H1 (cell line): Measurements from ENCODE around the gene BPI. TPM values are rescaled to one million over a fixed set of nuclear protein-coding genes. Genes with fewer than 3 reads are reported as not detected.

ENCODE experiments used
- CTCF ChIA-PET: fragments of 300-600 bp; sonication (Branson Sonifier 250); formaldehyde crosslinking; loops from one replicate; lab custom pipeline; 2021; ENCODE audit not compliant: partially characterized antibody; lab: Charles Lee
- POLR2A ChIA-PET: fragments of 300-600 bp; sonication (Branson Sonifier 250); formaldehyde crosslinking; loops from one replicate; lab custom pipeline; 2021; ENCODE audit warnings: inconsistent platforms; ENCODE audit not compliant: partially characterized antibody; lab: Charles Lee
- DNase-seq, 2 experiments: peaks; one replicate each; pipeline versions ENCODE4 v3.0.0 to v3.0.0-alpha.2; 2010 to 2022; ENCODE audit warnings: low spot score in 2 of 2, low read depth in 1 of 2, mixed read lengths in 1 of 2
- FAIRE-seq: peaks from 2 replicates; lab custom pipeline; 2011; peaks lifted over from hg19 to GRCh38; lab: Jason Lieb, UNC
- H2AFZ ChIP-seq: 2 replicates; pipeline ENCODE4 v1.8.1; 2012; ENCODE audit warnings: low read length, inconsistent platforms
- H2AK5ac ChIP-seq: 2 replicates; pipeline ENCODE4 v1.6.1; 2013; ENCODE audit warnings: low read depth, low read length
- H2BK120ac ChIP-seq: replicated peaks from 2 replicates; pipeline ENCODE3; 2013; ENCODE audit warnings: low read depth, low read length, inconsistent platforms
- H2BK12ac ChIP-seq: 2 replicates; pipeline ENCODE4 v1.6.1; 2013; ENCODE audit warnings: low read depth, low read length
- H2BK15ac ChIP-seq: 2 replicates; pipeline ENCODE4 v1.6.1; 2013; ENCODE audit warnings: low read length
- H2BK20ac ChIP-seq: 2 replicates; pipeline ENCODE4 v1.6.1; 2013; ENCODE audit warnings: low read length
- H2BK5ac ChIP-seq: 2 replicates; pipeline ENCODE4 v1.6.1; 2013; ENCODE audit warnings: low read depth, low read length
- H3K14ac ChIP-seq: 2 replicates; pipeline ENCODE4 v1.6.1; 2013; ENCODE audit warnings: inconsistent platforms; ENCODE audit not compliant: insufficient read length
- H3K18ac ChIP-seq: 2 replicates; pipeline ENCODE4 v1.6.1; 2013; ENCODE audit warnings: low read length; ENCODE audit errors: extremely low read depth
- H3K23ac ChIP-seq: 2 replicates; pipeline ENCODE4 v1.6.1; 2013; ENCODE audit warnings: inconsistent platforms; ENCODE audit not compliant: insufficient read length
- H3K23me2 ChIP-seq: 2 replicates; pipeline ENCODE4 v1.6.1; 2013; ENCODE audit warnings: low read depth, low read length
- H3K27ac ChIP-seq: 2 replicates; pipeline ENCODE4 v1.6.1; 2011; ENCODE audit warnings: low read depth, low read length, inconsistent platforms
- H3K27me3 ChIP-seq, 4 experiments: replicated peaks in 1 of 4; 1 replicate in 1 of 4; 2 replicates in 3 of 4; pipeline versions ENCODE4 v1.6.1 to v1.8.1; 2011 to 2013; ENCODE audit warnings: low read length in 3 of 4, mild to moderate bottlenecking in 3 of 4, inconsistent platforms in 2 of 4, mixed read lengths in 2 of 4, moderate library complexity in 1 of 4; ENCODE audit not compliant: control insufficient read depth in 3 of 4, insufficient read depth in 3 of 4; ENCODE audit errors: extremely low read depth in 1 of 4
- H3K36me3 ChIP-seq, 4 experiments: 2 replicates each; pipeline versions ENCODE4 v1.6.1 to v1.8.1; 2011 to 2013; ENCODE audit warnings: mild to moderate bottlenecking in 4 of 4, low read length in 3 of 4, moderate library complexity in 2 of 4, control low read depth in 1 of 4, inconsistent platforms in 1 of 4; ENCODE audit not compliant: insufficient read depth in 4 of 4, control insufficient read depth in 2 of 4
- H3K4ac ChIP-seq: replicated peaks from 2 replicates; pipeline ENCODE3; 2013; ENCODE audit warnings: low read length, low read depth, mixed read lengths, inconsistent platforms; ENCODE audit not compliant: insufficient read length
- H3K4me1 ChIP-seq, 4 experiments: replicated peaks in 1 of 4; 1 replicate in 1 of 4; 2 replicates in 3 of 4; pipeline versions ENCODE4 v1.6.1 to v1.8.1; 2011 to 2013; ENCODE audit warnings: low read length in 3 of 4, inconsistent platforms in 2 of 4, mixed read lengths in 1 of 4; ENCODE audit not compliant: insufficient read depth in 4 of 4, control insufficient read depth in 3 of 4
- H3K4me2 ChIP-seq, 2 experiments: 2 replicates each; pipeline versions ENCODE4 v1.6.1 to v1.8.1; 2011 to 2013; ENCODE audit warnings: low read depth in 2 of 2, low read length in 2 of 2, control low read depth in 1 of 2, inconsistent platforms in 1 of 2, mild to moderate bottlenecking in 1 of 2; ENCODE audit not compliant: insufficient read depth in 1 of 2
- H3K4me3 ChIP-seq, 4 experiments: fragments of 200-600, 300-600 bp in 1 of 4; sonication (generic), shearing (Covaris generic), sonication (Bioruptor Twin) in 1 of 4; 2 replicates each; pipeline versions ENCODE4 v1.5.1 to v1.8.1; 2011 to 2016; ENCODE audit warnings: low read length in 4 of 4, low read depth in 3 of 4, control low read depth in 2 of 4, inconsistent platforms in 2 of 4, mild to moderate bottlenecking in 2 of 4, mixed read lengths in 1 of 4, moderate library complexity in 1 of 4; ENCODE audit not compliant: insufficient read depth in 2 of 4; ENCODE audit errors: extremely low read depth in 1 of 4
- H3K56ac ChIP-seq: replicated peaks from 2 replicates; pipeline ENCODE3; 2013; ENCODE audit warnings: low read depth, mild to moderate bottlenecking, mixed read lengths, low read length, inconsistent platforms; ENCODE audit not compliant: insufficient read length
- H3K79me1 ChIP-seq: 2 replicates; pipeline ENCODE4 v1.6.1; 2013; ENCODE audit warnings: low read depth, low read length, control low read depth
- H3K79me2 ChIP-seq, 2 experiments: 2 replicates each; pipeline versions ENCODE4 v1.6.1 to v1.8.1; 2012 to 2013; ENCODE audit warnings: low read length in 2 of 2, mild to moderate bottlenecking in 2 of 2, inconsistent platforms in 1 of 2; ENCODE audit not compliant: insufficient read depth in 2 of 2, control insufficient read depth in 1 of 2
- H3K9ac ChIP-seq, 4 experiments: replicated peaks in 1 of 4; 1 replicate in 1 of 4; 2 replicates in 3 of 4; pipeline versions ENCODE4 v1.6.1 to v1.8.1; 2011 to 2013; ENCODE audit warnings: low read depth in 3 of 4, low read length in 3 of 4, control low read depth in 2 of 4, mild to moderate bottlenecking in 2 of 4, moderate library complexity in 2 of 4, inconsistent platforms in 1 of 4; ENCODE audit errors: extremely low read depth in 1 of 4
- H3K9me3 ChIP-seq, 2 experiments: 2 replicates each; pipeline versions ENCODE4 v1.6.1 to v1.8.1; 2012 to 2013; ENCODE audit warnings: mild to moderate bottlenecking in 2 of 2, moderate library complexity in 2 of 2, control low read depth in 1 of 2, inconsistent platforms in 1 of 2, low read depth in 1 of 2, low read length in 1 of 2, mixed read lengths in 1 of 2; ENCODE audit not compliant: insufficient read depth in 2 of 2
- H4K20me1 ChIP-seq, 2 experiments: replicated peaks in 1 of 2; 2 replicates each; pipeline versions ENCODE3 to v1.8.1; 2011 to 2013; ENCODE audit warnings: inconsistent platforms in 2 of 2, low read length in 2 of 2, mild to moderate bottlenecking in 1 of 2; ENCODE audit not compliant: insufficient read depth in 2 of 2, control insufficient read depth in 1 of 2
- H4K5ac ChIP-seq: 2 replicates; pipeline ENCODE4 v1.6.1; 2013; ENCODE audit warnings: low read length, low read depth, mixed read lengths, inconsistent platforms; ENCODE audit not compliant: insufficient read length
- H4K8ac ChIP-seq: 2 replicates; pipeline ENCODE4 v1.8.0; 2013; ENCODE audit warnings: mild to moderate bottlenecking, moderate library complexity, low read length, inconsistent platforms; ENCODE audit not compliant: insufficient read depth; ENCODE audit errors: extremely low read depth
- H4K91ac ChIP-seq: replicated peaks from 2 replicates; pipeline ENCODE3; 2013; ENCODE audit warnings: low read length, mixed read lengths, inconsistent platforms; ENCODE audit not compliant: insufficient read length
- BRCA1 ChIP-seq: IDR thresholded peaks from 2 replicates; pipeline ENCODE4 v1.6.1; 2012; ENCODE audit warnings: low read depth, low read length, improper control_type of control experiment
- KDM1A ChIP-seq: fragments of 200-600, 300-600 bp; sonication (generic); IDR thresholded peaks from 2 replicates; pipeline ENCODE4 v1.7.1; 2016; ENCODE audit warnings: mild to moderate bottlenecking, low read length, borderline replicate concordance
- POLR2A ChIP-seq, 2 experiments: IDR thresholded peaks; 1 replicate in 1 of 2; 2 replicates in 1 of 2; pipeline ENCODE4 v1.6.1; 2011; ENCODE audit warnings: low read depth in 2 of 2, low read length in 2 of 2, mild to moderate bottlenecking in 2 of 2; ENCODE audit errors: control extremely low read depth in 1 of 2
- RXRA ChIP-seq: IDR thresholded peaks from 2 replicates; pipeline ENCODE4 v1.6.1; 2011; ENCODE audit warnings: low read depth, mild to moderate bottlenecking, low read length, moderate library complexity; ENCODE audit not compliant: insufficient read depth
- SIRT6 ChIP-seq: IDR thresholded peaks from one replicate; pipeline ENCODE4 v1.7.1; 2012; ENCODE audit warnings: low read length, inconsistent platforms
- SIX5 ChIP-seq: IDR thresholded peaks from 2 replicates; pipeline ENCODE4 v1.6.1; 2011; ENCODE audit warnings: mild to moderate bottlenecking, low read depth, low read length
- SP4 ChIP-seq: IDR thresholded peaks from 2 replicates; pipeline ENCODE4 v1.6.1; 2012; ENCODE audit warnings: low read length, inconsistent platforms
- WGBS, 2 experiments: shearing (Covaris generic) in 1 of 2; methylation state at CpG; one replicate each; pipeline versions ENCODE4 v1.1.6 to v1.1.7; 2013 to 2015; ENCODE audit warnings: low lambda C conversion rate in 2 of 2, mixed read lengths in 2 of 2, inconsistent platforms in 1 of 2, low coverage in 1 of 2, missing lambda C conversion rate in 1 of 2; ENCODE audit not compliant: insufficient replicate concordance in 2 of 2, insufficient coverage in 1 of 2, insufficient read length in 1 of 2; ENCODE audit errors: extremely low coverage in 1 of 2, missing lambda C conversion rate in 1 of 2; 5-methylcytosine and 5-hydroxymethylcytosine counted together
- polyA plus RNA-seq, 7 experiments: library from polyadenylated mRNA; depleted of rRNA in 3 of 7; stranded (reverse) in 5 of 7; unstranded in 2 of 7; fragments of >200 nt in 5 of 7; fragments of 200-250 nt in 2 of 7; gene quantifications; 1 replicate in 5 of 7; 2 replicates in 1 of 7; 4 replicates in 1 of 7; pipeline versions ENCODE4 v1.2.1 to v1.2.3, GENCODE V29; 2011 to 2013; ENCODE audit warnings: missing spikeins in 2 of 7, mixed read lengths in 2 of 7
- total RNA-seq: library from RNA; stranded (reverse); fragmentation: NEBNext Ultra II Directional; extraction: Animal tissue kit (Norgen Biotek cat#: 25700); gene quantifications from 2 replicates; pipeline ENCODE4 v1.2.1, GENCODE V29; 2021
- TF ChIP-seq, protein P1 (sequence below): IDR thresholded peaks from 2 replicates; pipeline ENCODE4 v1.6.1; 2012; ENCODE audit warnings: low read length, inconsistent platforms
- TF ChIP-seq, protein P2 (sequence below): IDR thresholded peaks from 2 replicates; pipeline ENCODE4 v1.6.1; 2011; ENCODE audit warnings: low read length, improper control_type of control experiment

Gene BPI
- total and polyA plus RNA-seq, 2 of the 8 experiments (the other 6 are each of a cell fraction or from before 2014, with no cell fraction given), result not detected

DNA sequence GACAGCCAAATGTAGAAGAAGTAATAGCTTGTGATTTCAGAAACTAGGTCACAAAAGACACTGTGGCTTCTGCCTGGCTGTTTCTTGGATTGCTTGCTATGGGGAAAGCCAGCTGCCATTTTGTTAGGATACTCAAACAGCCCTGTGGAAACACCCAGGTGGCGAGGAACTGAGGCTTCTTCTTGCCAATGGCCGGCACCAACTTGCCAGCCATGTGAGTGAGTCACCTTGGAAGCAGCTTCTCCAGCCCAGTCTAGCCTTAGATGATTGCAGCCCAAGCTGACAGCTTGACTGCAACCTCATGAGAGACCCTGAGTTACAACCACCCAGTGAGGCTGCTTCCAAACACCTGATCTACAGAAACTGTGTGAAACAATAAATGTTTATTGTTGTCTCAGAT is 31.6 kb upstream of the BPI start:
- no peak overlapping the region for H2BK12ac ChIP-seq
- peaks cover 0 to 3% of the 10 kb centered on the region in 2 experiments; a peak in 1 of 4 replicates for H3K9me3 ChIP-seq
- no peak overlapping the region for H4K91ac ChIP-seq
- 72% methylated on average over 2 of the region's 2 CpGs; no CpG with 5 or more reads in 1 of the 2 experiments for WGBS, 2 experiments
- no peak overlapping the region for H3K27ac ChIP-seq
- POLR2A ChIA-PET, result no interaction called here
- H3K4me1 ChIP-seq, result no peaks in the 10 kb centered on the region
- no peak overlapping the region for H3K9ac ChIP-seq
- H3K4me2 ChIP-seq, result no peak overlapping the region
- H2AFZ ChIP-seq, result no peak overlapping the region
- no peaks in the 10 kb centered on the region for H3K79me2 ChIP-seq
- no peaks in the 10 kb centered on the region for H3K79me1 ChIP-seq
- no peak overlapping the region for H2BK120ac ChIP-seq
- H4K8ac ChIP-seq, result no peak overlapping the region
- H2BK5ac ChIP-seq, result no peak overlapping the region
- no peak for TF ChIP-seq BRCA1
- TF ChIP-seq RXRA, result no peak
- no peak for TF ChIP-seq KDM1A
- no peak for TF ChIP-seq SIRT6
- no peak for TF ChIP-seq SP4
- TF ChIP-seq SIX5, result no peak
- TF ChIP-seq, protein P1, sequence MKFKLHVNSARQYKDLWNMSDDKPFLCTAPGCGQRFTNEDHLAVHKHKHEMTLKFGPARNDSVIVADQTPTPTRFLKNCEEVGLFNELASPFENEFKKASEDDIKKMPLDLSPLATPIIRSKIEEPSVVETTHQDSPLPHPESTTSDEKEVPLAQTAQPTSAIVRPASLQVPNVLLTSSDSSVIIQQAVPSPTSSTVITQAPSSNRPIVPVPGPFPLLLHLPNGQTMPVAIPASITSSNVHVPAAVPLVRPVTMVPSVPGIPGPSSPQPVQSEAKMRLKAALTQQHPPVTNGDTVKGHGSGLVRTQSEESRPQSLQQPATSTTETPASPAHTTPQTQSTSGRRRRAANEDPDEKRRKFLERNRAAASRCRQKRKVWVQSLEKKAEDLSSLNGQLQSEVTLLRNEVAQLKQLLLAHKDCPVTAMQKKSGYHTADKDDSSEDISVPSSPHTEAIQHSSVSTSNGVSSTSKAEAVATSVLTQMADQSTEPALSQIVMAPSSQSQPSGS, result no peak
- TF ChIP-seq POLR2A (IDR thresholded peaks at IDR 0.05; ENCODE audit: control extremely low read depth in 1 of 2, low read depth in 2 of 2, low read length in 2 of 2), result no peak
- TF ChIP-seq, protein P2, sequence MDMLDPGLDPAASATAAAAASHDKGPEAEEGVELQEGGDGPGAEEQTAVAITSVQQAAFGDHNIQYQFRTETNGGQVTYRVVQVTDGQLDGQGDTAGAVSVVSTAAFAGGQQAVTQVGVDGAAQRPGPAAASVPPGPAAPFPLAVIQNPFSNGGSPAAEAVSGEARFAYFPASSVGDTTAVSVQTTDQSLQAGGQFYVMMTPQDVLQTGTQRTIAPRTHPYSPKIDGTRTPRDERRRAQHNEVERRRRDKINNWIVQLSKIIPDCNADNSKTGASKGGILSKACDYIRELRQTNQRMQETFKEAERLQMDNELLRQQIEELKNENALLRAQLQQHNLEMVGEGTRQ, result no peak
- H2BK15ac ChIP-seq, result no peak overlapping the region
- H3K4me3 ChIP-seq, result no peak overlapping the region
- FAIRE-seq (no peak), DNase-seq (no peak)
- H3K56ac ChIP-seq, result no peak overlapping the region
- no peak overlapping the region for H3K14ac ChIP-seq
- H2AK5ac ChIP-seq, result no peak overlapping the region
- CTCF ChIA-PET, result interaction anchor here (0.9 to 1.8 kb wide), 6 partner anchors 9 to 54 kb away, joined by 3 to 6 read pairs (median 4); no protein-coding TSS in a partner anchor
- no peaks in the 10 kb centered on the region for H3K23me2 ChIP-seq
- no peak overlapping the region for H2BK20ac ChIP-seq
- no peak overlapping the region for H3K4ac ChIP-seq
- no peaks in the 10 kb centered on the region for H3K36me3 ChIP-seq
- H3K27me3 ChIP-seq, result no peaks in the 10 kb centered on the region
- H3K23ac ChIP-seq, result no peak overlapping the region
- no peaks in the 10 kb centered on the region for H4K20me1 ChIP-seq
- H3K18ac ChIP-seq, result no peak overlapping the region
- H4K5ac ChIP-seq, result no peak overlapping the region
